ENCODE measurements around the gene TNFAIP8.
A peak's percentile ranks its signal among the peaks of the same experiment; 100 is the strongest.
"Not testable (repeated sequence)": the region's sequence is repeated elsewhere in the genome, so short reads cannot be mapped to it uniquely, and the experiment has no call there.

Gene TNFAIP8

DNA sequence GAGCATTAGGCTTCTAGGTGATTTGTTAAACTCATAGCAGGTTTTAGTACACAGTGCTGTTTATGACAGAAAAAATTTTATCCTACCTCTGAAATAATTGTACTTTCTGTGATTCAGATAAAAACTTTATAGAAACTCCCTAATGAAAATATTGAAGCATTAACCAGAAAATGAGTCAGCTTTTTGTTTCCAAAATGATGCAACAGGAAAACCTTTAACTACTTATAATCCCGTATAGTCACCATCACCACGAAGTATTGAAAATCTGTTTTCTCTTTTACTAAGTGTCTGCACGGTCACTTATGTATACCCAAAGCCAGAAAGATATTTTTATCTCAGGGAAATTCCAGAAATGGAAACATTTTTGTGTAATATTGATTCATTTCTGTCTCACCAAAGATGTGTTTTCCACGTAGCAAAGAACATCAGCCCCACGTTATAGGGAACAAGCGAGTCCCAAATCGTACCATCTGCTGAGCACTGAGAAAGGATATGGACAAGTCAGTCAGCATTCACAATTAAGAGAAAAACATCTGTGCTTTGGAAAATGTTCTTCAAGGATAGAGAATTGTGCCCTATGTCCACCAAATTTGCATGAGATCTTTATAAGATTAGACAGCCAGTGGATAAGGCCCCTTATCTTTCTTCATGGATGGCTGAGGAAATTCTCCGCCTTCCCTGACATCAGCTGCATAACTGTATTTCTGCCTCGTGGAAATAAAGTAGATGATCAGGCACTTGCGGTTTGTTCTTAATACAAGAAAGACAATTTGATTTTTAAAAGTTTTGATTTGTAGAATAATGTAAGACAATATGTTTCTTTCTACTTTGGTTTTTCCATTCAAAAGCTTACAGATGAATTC is 41.9 kb downstream of the TNFAIP8 start:
- DNase-seq = no peak

DNA sequence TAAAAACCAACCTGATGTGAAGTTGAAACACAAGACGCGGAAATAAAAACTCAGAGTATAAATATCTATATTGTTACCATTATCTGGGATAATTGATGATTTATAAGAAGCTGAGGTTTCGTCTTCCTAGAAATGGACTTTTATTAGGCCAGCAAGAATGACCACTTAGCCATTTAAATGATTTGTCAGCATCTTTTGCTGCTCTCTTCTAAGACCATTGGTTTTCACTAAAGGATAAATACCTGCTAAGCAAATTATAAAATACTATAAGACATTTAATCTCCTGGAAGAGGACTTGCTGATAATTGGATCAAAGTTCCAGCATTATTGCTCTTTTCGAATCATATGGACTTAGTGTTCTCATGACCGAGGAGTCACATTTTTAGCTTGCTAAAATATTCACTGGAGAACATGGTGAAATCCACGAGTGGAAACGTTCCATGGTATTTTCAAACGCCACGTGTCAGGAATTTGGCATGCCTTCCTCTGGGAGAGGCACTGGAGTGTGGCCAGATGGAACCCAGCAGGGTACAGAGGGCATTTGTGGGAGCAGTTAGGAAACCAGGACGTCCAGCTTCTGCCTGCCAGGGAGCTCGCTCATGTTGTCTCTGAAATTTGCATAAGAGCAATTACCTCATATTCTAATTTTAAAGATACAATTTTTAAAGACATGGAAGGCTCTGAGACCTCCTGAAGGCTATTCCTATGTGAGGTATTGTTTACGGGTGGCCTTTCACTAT is 43.1 kb downstream of the TNFAIP8 start:
- DNase-seq = no peak

DNA sequence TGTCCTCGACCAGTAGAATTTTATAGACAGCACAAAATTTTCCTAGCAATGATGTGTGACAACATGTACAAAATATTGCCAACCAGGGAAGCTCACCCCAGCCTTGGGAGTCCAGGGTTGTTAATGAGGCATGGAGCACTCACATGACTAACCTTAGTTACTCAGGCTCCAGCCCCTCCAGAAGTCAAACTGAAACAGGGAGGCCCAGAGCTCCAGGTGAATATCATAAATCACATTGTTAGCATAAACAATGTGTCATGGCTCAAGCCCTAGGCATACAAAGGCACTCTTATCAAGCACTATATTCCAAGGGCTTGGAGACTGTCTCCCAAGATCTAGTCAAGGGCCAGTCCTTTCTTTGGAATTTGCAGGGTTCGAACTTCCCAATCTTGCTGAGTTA is 44.4 kb downstream of the TNFAIP8 start:
- no peak for DNase-seq

DNA sequence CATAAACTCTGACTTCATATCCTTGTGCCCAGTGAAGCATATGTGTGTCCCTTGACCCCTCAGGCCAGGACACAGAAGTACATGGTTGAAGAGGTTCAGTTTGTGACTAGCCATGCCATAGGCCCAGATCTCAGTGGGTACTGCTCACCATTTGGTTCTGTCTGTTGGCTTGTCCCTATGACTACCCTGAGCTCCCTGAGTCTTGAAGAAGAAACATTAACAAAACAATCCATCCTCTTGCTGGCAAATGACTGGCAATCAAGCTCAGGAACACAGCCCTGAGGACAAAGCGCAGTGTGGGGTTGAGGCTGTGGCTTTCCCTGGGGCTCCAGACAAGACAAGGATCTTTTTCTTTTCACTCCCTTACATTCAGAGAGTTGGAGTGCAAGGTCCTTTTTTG is 46.3 kb downstream of the TNFAIP8 start:
- DNase-seq = no peak

DNA sequence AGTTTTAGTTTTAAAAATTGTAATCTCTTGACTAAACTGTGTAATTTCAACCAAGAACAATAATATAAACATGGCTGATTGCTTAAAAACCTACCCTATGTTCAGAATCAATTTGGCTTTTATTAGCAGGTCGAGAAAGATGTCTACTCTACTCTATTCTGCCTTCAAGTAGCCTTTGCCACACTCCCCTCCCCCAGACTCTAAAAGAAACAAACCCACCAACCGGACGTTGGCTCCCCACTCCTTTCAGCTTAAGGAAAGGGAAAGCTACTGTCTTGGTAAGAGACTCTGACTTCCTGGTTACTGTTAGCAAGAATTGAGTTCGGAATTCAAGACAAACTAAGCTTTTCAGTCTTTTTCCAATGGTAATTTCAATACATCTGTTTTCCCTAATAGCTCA is 46.7 kb downstream of the TNFAIP8 start:
- DNase-seq = no peak

DNA sequence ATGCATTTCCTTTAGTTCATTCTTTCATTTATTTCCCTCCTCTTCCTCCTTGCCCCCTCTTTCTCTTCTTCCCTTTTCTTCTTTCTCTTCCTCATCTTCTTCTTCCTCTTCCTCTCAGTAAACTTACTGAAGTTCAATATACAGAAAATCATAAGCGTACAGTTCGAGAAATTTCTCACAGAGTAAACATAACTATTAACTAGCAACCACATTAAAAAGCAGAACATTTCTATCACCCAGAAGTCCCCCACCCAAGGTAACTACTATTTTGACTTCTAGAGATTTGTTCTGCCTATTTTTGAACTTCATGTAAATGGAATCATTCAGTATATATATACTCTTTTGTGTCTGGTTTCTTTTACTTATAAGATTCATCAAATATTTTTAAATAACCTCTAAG is 48.2 kb downstream of the TNFAIP8 start:
- no peak for DNase-seq

DNA sequence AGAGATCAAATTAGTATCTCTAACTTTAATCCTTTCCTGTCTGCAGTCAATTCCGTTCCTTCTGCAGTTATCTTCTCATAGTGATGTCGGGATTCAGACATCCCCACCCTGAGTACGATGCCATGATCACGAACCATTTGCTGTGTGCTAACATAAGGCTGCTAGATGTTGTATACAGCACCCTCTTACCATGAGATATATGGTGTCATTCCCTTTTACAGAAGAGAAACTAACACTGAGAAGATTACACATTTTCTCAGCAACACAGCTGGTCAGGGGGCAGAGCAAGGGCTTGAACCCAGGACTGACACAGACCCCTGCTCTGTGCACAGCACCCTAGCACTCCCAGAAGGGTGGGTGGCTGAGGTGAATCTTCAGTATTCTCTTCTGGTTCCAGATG is 49.6 kb downstream of the TNFAIP8 start:
- no peak for DNase-seq

DNA sequence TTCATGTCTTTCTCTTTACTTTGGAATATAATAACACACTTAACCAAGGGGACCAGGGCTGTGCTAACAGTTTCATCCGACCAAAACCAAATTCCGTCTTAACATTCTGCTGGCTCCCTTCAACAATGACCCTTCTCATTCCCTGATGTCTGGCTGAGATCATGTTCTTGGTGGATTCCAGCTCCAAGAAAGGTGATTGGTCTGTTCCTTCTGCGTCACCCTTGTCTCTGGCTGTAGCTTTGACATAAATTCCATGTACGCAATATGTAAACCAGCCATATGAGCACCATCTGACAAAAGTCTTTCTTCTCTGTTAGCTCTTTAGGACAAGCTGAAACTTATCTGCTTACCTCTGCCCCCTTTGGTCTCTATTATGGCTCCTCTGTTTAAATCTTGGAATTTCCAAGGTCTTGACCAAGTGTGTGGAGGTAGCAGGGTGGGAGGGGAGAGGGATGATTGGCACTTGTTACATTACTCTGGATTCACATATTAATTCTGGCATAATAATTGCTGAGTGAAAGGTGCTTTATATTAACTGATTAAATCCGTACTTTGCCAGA is 50.8 kb downstream of the TNFAIP8 start:
- no peak for DNase-seq

DNA sequence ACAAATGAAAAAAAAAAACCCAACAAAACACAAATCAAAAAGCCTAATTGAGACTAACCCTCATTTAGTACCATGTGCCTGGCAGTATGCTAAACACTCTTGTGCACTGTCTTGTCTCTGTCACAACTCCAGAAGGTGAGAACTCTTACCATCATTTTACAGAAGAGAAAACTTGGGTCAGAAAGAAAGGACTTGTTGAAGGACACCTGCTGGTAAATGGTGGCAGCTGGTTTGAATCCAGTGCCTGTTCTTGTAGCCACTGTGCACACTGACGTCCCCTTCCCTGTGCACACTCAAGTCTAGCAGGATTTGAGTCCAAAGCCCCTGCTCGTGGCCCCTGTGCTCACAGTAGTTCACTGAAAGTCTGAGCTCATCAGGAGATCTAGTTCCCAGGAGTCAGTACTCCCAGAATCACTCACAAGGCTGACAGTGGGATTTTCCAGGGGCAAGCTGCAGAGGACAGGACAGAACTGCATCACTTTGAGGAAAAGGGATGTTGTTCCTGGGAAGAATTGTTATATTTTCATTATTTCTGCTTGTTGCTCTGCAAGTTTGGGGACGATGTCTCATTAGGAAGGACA is 53.5 kb downstream of the TNFAIP8 start:
- no peak for DNase-seq

DNA sequence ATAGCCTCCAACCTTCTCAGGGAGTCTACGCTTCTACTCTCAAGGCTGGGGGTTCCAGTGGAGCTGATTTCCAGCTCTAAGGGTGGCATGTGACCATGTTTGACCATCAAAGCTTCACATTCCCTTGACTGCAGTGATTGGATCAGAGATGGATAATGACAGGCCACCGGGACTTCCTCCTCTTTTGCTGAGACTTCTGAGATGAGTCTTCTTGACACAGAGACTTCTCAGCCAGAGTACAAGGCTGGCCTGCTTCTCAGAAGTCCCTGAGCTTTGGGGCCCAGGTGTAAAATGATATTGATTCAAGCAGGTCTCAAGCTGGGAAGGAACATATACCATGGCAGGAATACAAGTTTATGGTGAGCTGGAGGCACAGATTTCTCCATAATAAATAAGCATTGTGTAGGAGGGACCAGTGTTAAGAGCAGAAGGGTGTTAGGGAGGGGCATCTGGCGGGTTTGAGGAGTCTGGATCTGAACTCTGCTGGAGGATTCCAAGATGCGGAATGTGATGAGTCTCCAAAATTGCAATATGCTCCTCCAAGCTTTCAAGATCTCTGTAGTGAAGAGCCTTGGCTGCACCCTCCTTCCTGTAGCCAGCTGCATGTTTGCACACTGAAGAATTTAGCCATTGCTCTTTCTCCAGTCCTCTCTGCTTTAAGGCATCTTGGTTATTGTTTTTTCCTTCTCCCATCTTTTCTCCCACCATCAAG is 54.8 kb downstream of the TNFAIP8 start:
- DNase-seq = no peak

DNA sequence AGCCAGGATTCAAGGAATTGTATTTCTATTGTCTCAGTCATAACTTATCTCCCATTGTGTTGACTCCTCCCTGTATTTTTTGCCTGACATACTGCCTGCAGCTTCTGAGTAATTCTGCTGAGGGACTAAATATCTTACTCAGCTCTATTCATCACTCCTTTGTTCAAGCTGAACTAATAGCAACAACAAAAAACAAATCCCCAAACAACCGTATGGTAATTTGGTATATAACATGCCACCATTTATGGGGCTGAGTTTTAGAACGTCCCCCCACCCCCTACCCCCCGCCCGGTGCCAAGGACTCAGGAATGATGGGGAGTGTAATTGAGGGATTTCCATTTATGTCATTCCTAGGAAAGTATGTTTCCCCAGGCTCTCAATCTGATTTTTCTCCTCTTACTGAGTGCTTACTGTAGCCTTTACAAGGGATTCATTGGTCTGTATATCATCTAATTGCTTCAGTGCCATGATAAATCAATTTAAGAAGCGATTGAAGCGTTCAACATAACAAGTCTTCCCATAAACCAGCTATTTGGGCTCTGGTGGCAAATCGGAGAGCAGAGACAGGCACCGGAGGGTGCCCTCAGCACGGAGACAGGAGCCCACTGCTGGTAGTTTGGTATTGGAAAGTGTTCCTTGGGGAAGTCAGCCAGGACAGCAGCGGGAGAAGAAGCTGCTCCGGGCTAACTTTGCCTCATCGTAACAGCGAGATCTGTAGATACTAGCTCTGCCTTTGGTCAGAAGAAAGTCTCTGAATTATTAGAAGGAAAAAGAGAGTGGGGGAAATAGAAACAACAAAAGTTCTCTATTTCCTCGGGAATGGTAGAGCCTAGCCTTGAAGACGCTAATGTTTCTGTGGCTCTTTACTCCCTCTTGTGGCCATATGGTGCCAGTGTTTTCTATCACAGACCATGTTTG is 55.8 kb downstream of the TNFAIP8 start:
- DNase-seq = peak; percentile 51

DNA sequence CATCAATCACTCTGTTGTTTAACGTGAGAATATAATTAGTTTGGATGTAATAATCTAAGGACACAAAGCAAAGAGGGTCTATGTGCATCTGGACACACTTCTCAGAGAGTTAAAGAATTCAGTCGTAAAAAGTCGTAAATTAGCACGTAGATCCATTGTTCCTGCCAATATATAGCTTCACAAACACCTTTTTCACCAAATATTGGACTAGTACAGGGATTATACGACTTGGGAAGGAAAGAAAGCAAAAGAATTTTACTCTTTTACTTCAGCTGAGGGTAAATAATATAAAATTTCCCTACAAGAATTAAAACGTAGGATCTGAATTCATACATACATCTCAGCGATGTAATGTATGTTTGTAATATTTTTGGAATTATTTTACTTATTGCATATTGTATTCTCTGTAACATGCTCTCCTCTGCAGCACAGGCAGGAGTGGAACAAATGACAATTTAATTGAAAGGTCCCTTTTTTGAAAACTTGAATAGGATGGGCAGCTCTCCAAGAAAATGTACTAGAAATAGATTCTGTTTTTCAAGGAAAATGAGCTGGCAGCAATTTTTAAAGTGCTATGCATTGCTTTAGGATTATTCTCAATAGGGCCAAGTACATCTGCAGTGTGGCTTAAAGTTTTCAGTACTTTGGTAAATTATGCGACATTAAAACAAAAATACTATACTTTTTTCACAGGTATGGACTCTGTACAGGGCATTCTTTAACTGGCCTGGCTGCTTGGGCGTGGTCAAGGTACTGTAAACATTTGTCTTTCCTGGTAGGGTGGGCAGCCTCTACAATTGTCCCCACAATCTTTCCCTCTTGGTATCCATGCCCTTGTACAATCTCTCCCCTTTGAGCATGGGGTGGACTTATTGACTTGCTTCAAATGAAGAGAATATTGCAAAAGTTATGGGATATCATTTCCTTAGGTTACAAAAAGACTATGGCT is 56.7 kb downstream of the TNFAIP8 start:
- DNase-seq = no peak

DNA sequence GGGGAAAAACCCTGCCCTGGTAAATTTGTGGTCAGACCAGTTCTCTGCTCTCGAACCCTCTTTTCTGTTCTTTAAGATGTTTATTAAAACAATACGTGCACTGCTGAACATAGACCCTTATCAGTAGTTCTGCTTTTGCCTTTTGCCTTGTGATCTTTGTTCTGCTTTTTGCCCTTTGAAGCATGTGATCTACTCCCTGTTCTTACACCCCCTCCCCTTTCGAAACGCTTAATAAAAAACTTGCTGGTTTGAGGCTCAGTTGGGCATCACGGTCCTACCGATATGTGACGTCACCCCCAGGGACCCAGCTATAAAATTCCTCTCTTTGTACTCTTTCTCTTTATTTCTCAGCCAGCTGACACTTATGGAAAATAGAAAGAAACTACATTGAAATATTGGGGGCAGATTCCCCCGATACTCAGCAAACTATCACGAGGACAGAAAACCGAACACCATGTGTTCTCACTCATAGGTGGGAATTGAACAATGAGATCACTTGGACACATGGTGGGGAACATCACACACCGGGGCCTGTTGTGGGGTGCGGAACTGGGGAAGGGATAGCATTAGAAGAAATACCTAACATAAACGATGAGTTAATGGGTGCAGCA is 58.4 kb downstream of the TNFAIP8 start:
- not testable (repeated sequence) for DNase-seq

DNA sequence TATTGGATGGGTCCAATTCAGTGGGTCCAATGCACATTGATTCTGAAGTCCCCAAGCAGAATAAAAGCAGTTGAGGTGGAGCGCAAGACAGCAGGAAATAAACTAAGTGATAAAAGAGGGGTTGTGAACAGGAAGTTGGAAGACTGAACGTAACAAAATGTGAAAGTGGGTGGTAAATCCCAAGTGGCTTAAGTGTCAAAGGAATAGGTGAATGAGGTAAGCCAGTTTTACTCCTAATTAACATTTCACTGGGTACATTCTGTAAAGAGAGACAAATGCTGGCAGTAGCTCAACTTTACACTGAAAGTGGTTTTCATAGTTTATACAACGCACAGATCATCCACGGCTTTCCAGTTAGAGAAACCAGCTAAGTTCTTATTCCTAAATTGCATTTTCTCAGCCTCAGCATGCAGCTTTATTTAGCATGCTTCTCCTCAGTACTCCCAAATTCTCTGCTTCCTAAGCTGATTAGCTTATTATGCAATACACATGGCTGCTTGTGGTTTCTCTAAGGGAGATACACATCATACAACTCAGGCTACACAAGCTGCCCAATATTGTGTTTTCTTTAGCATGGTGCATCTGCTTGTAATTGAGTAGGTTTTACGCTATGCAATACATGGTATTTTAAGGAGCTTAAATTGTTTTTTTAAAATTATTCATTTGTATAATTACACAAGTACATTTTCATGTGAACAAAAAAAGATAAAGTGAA is 62.2 kb downstream of the TNFAIP8 start:
- no peak for DNase-seq

DNA sequence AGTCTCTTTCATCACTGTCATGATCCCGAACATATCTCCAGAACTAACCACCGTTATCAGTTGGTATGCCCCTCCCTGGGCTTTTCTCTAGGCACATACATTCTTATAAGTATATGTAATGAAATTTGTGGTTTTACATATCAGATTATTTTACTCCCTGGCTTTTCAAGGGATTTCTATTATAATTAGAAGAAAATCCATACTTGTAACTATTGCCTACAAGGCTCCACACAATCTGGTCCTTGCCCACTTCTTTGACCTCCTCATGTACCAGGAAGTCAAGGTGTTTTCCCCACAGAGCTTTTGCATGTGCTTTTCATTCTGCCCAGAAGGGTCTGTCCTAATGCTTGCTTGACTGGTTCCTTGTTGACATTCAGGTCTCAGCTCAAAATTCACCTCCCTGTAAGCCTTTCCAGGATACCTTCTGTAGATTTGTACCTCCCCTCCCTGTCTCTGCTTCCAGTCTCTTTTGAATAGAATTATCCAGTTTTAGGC is 62.8 kb downstream of the TNFAIP8 start:
- no peak for DNase-seq

DNA sequence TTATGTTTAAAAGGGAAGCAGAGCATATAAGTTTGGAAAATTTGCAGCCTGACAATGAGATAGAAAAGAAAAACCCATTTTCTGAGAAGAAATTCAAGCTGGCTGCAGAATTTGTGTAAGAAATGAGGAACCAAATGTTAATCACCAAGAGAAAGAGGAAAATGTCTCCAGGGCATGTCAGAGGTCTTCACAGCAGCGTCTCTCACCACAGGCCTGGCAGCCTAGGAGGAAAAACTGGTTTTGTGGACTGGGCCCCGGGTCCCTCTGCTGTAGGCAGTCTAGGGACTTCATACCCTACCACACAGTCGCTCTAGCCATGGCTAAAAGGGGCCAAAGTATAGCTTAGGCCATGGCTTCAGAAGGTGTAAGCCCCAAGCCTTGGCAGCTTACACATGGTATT is 64.3 kb downstream of the TNFAIP8 start:
- DNase-seq = no peak

DNA sequence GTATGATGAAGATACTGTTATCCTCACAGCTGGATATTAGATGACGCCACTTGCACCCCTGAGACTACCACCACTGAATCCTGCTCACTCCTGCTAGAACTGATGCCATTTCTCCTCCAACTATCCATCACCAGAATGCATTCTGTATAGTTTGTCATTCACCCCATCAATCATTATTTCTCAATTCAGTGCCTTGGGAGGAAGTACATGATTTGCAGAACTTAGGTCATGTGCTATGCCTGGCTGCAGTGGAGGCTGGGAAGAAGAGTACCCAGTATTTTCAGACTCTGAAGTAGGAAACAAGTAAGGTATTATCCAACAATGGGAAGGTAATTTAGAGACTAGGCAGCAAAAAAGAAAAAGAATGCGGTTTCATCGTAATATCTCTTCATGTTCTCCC is 70.2 kb downstream of the TNFAIP8 start:
- DNase-seq = no peak

DNA sequence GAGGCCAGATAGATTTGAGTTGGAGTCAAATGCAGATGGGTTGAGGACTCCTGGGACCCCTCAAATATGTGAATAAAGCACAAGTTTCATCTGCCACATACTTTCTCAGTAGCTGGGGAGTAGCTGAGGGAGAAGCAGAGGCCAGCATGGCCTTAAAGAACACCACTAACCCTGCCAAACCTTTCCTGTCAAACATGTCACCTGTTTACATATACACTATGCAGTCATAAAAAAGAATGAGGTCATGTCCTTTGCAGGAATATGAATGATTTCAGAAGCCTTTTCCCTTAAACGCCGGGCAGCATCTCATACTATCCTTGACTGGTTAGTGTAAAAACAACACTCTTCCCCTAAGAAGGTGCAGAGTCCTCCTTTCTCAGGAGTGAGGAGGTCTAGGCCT is 71.2 kb downstream of the TNFAIP8 start:
- DNase-seq = no peak

DNA sequence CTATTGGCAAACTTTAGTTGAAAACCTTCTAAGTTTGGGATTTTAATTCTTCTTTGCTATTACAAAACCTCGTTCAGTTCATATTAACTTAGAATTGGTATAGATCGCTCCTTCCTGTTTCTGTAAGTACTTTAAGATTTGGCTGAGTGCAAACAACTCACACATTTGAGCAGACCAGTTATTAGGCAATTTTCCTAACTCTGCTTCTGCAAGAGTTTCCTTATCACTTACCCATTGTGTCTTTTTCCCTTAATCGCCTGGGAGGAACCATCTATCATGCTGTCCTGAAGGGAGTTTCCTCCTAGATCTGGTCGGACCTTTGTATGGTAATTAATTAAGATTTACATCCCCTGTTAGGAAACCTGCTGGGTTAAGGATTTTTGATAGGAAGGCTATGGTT is 71.8 kb downstream of the TNFAIP8 start:
- DNase-seq = not testable (repeated sequence)

All from NCI-H1436 (cell line).